PC-9 (cell line): Measurements from ENCODE around the gene GDPGP1. TPM values are rescaled to one million over a fixed set of nuclear protein-coding genes. Genes with fewer than 3 reads are reported as not detected.
"Not testable (repeated sequence)": the region's sequence is repeated elsewhere in the genome, so short reads cannot be mapped to it uniquely, and the experiment has no call there.

ENCODE experiments used
- BruUV-seq: library from RNA; stranded (reverse); fragments of 400-500 nt; replicated peaks from 2 replicates; lab custom pipeline; 2021; lab: Mats Ljungman, UMichigan
- CTCF ChIA-PET: fragments of 300-600 bp; sonication (Branson Sonifier 250); formaldehyde crosslinking; loops from one replicate; lab custom pipeline; 2022; ENCODE audit warnings: antibody characterized with exemption; lab: Charles Lee
- POLR2A ChIA-PET: fragments of 300-600 bp; sonication (Branson Sonifier 250); formaldehyde crosslinking; loops from one replicate; lab custom pipeline; 2022; ENCODE audit warnings: antibody characterized with exemption; ENCODE audit not compliant: unreplicated experiment; lab: Charles Lee
- DNase-seq, 2 experiments: peaks; one replicate each; pipeline versions ENCODE4 v3.0.0 to v3.0.0-alpha.2; 2015 to 2022; ENCODE audit warnings: mixed read lengths in 1 of 2
- H2AFZ ChIP-seq: fragments of 200-600 bp; sonication (generic); 2 replicates; pipeline ENCODE4 v1.8.1; 2017; ENCODE audit warnings: antibody characterized with exemption
- H3F3A ChIP-seq: fragments of 200-600 bp; sonication (generic); 2 replicates; pipeline ENCODE4 v1.8.1; 2017; ENCODE audit warnings: antibody characterized with exemption, mild to moderate bottlenecking, low read depth; ENCODE audit not compliant: insufficient read depth
- H3K27ac ChIP-seq: fragments of 200-600 bp; sonication (generic); 2 replicates; pipeline ENCODE4 v1.6.1; 2016; ENCODE audit warnings: mixed run types
- H3K27me3 ChIP-seq: fragments of 200-600 bp; sonication (generic); 2 replicates; pipeline ENCODE4 v1.6.1; 2016; ENCODE audit warnings: low read depth, mixed run types; ENCODE audit not compliant: insufficient read depth
- H3K36me3 ChIP-seq: fragments of 200-600 bp; sonication (generic); 2 replicates; pipeline ENCODE4 v1.6.1; 2016; ENCODE audit warnings: low read depth, mixed run types
- H3K4me1 ChIP-seq: fragments of 200-600 bp; sonication (generic); replicated peaks from 2 replicates; pipeline ENCODE4 v1.6.1; 2016; ENCODE audit warnings: mixed run types; ENCODE audit not compliant: insufficient read depth
- H3K4me2 ChIP-seq: fragments of 200-600 bp; sonication (generic); 2 replicates; pipeline ENCODE4 v1.6.1; 2017; ENCODE audit warnings: mixed run types
- H3K4me3 ChIP-seq: fragments of 200-600 bp; sonication (generic); 2 replicates; pipeline ENCODE4 v1.6.1; 2016; ENCODE audit warnings: mixed run types
- H3K79me2 ChIP-seq: fragments of 200-600 bp; sonication (generic); 2 replicates; pipeline ENCODE4 v1.6.1; 2017; ENCODE audit warnings: low read depth, mixed run types
- H3K9me2 ChIP-seq: fragments of 200-600 bp; sonication (generic); 2 replicates; pipeline ENCODE4 v1.8.1; 2017; ENCODE audit warnings: mild to moderate bottlenecking; ENCODE audit not compliant: insufficient read depth
- H3K9me3 ChIP-seq: fragments of 200-600 bp; sonication (generic); 2 replicates; pipeline ENCODE4 v1.8.1; 2016; ENCODE audit warnings: low read depth; ENCODE audit not compliant: insufficient read depth
- H4K20me1 ChIP-seq: fragments of 200-600 bp; sonication (generic); 2 replicates; pipeline ENCODE4 v1.8.1; 2017; ENCODE audit not compliant: insufficient read depth
- EZH2 ChIP-seq: fragments of 200-600 bp; sonication (generic); IDR thresholded peaks from 2 replicates; pipeline ENCODE4 v1.8.0; 2017; ENCODE audit warnings: antibody characterized with exemption, low read depth
- intact Hi-C: fragments of 100-400 bp; cut with micrococcal nuclease; formaldehyde crosslinking; loops from one replicate; pipeline ENCODE4 v1.10.0; 2022; ENCODE audit not compliant: unreplicated experiment
- total RNA-seq: library from RNA; stranded (reverse); gene quantifications from 2 replicates; pipeline ENCODE4 v1.2.3, GENCODE V29; 2021
- TF ChIP-seq, protein P1 (sequence below): fragments of 200-600 bp; sonication (generic); conservative IDR thresholded peaks from 2 replicates; pipeline ENCODE4 v1.6.1; 2017; ENCODE audit warnings: mixed run types, antibody characterized with exemption, mild to moderate bottlenecking, moderate library complexity

The GDPGP1 gene
- total RNA-seq, 1 experiment from 2014 or later: 7.6 TPM

DNA sequence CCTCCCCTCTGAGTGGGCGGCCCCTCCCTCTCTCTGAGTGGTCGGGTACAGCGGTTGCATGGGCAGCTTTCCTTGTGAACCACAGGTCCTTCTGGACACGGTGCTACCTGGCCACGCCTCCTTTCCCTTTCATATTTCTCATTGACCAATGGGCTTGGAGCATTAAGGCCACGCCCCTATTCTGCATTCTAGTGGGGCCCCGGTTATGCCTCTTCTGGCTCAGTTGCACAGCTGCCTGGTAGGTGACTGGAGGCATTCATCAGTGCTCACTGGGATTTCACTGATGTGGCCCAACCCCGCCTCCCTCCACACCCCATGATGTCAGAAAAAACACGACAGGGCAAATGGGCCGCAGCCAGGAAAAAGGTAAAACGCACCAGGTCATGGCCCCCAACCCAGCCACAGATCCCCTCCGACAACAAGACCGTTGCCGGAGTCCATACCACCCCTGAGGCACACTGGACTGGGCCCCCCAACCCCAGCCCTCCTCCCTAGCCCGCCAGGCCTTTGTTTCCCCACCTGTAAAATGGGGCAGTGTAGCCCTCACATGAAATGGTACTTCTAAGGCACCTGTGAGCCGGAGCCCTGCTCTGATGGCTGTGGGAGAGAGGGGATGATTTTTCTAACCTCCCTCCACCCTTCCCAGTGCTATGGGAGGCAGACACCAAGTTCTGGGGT is 57.8 kb downstream of the GDPGP1 start:
- no TSS peak for BruUV-seq
- H2AFZ ChIP-seq: no peak overlapping the region

DNA sequence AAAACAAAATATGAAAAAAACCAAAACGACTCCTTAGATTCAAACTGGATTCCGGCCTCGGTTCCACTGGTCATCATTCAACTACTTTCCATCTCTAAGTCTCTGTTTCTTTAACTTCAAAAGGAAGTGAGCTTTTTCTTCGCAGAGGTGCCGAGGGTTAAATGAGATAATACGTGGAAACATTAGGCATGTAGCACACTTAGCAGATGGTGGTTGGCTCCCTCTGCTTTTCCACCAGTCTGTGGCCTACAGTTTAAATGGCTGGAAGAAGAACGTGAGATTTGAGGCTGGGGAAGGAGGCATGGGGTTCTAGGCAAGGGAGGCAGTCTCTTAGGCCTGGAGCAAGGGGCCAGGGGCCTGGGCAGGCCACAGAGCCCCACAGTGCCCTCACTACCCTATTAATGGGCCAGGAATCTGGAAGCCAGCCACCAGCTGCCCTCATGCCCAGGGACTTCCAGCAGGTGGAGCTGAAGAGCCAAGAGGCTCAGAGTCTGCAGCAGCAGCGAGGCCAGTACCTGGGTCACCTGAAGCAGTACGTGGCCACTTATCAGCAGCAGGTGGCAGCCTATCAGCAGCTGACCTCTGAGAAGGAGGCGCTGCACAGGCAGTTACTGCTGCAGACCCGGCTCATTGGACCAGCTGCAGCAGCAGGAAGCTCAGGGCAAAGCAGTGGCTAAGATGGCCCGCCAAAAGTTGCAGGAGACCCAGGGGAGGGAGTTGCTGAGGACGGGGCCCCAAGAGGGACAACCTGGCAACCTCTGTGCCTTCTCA is 59.2 kb downstream of the GDPGP1 start:
- not testable (repeated sequence) for H3K9me2 ChIP-seq, H3K4me1 ChIP-seq, BruUV-seq, H3K79me2 ChIP-seq, H3K4me3 ChIP-seq, H3K36me3 ChIP-seq, H3F3A ChIP-seq, H4K20me1 ChIP-seq, H2AFZ ChIP-seq, H3K9me3 ChIP-seq, H3K27ac ChIP-seq, H3K27me3 ChIP-seq
- intact Hi-C loops: loop anchor here (1.0 kb wide), 7 partner anchors 27 to 978 kb away; no protein-coding TSS in a partner anchor
- ChIA-PET CTCF (interaction anchor here (0.6 to 1.5 kb wide), 12 partner anchors 27 to 740 kb away, joined by 3 to 12 read pairs (median 4); partner anchors contain the start of genes BLM and HDDC3), POLR2A (interaction anchor here (0.7 kb wide), 1 partner anchor 341 kb away, joined by 5 read pairs; no protein-coding TSS in a partner anchor)
- TF ChIP-seq, protein P1, sequence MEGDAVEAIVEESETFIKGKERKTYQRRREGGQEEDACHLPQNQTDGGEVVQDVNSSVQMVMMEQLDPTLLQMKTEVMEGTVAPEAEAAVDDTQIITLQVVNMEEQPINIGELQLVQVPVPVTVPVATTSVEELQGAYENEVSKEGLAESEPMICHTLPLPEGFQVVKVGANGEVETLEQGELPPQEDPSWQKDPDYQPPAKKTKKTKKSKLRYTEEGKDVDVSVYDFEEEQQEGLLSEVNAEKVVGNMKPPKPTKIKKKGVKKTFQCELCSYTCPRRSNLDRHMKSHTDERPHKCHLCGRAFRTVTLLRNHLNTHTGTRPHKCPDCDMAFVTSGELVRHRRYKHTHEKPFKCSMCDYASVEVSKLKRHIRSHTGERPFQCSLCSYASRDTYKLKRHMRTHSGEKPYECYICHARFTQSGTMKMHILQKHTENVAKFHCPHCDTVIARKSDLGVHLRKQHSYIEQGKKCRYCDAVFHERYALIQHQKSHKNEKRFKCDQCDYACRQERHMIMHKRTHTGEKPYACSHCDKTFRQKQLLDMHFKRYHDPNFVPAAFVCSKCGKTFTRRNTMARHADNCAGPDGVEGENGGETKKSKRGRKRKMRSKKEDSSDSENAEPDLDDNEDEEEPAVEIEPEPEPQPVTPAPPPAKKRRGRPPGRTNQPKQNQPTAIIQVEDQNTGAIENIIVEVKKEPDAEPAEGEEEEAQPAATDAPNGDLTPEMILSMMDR: peak; percentile 90
- peak overlapping the region; percentile 52; the same call in 1 of the 2 replicates for H3K4me2 ChIP-seq
- peak; percentile 88 to 92 for DNase-seq

More for the DNA sequence above, 57.8 kb downstream of the GDPGP1 start:
- H3K4me2 ChIP-seq: no peak overlapping the region
- H4K20me1 ChIP-seq: no peaks in the 10 kb centered on the region
- no peaks in the 10 kb centered on the region for H3K36me3 ChIP-seq
- H3K27ac ChIP-seq: no peak overlapping the region
- DNase-seq: peak; percentile 15 to 47
- peaks cover 6% of the 10 kb centered on the region; the same call in 1 of the 2 replicates for H3F3A ChIP-seq
- intact Hi-C loops: no loop called here
- TF ChIP-seq, protein P1: no peak
- ChIA-PET POLR2A (no interaction called here), CTCF (interaction anchor here (0.6 to 1.2 kb wide), 4 partner anchors 53 to 252 kb away, joined by 3 to 4 read pairs (median 3); no protein-coding TSS in a partner anchor)
- H3K27me3 ChIP-seq: no peaks in the 10 kb centered on the region
- H3K9me3 ChIP-seq: no peaks in the 10 kb centered on the region
- no peak overlapping the region for H3K4me3 ChIP-seq
- peaks cover 4% of the 10 kb centered on the region; the same call in 1 of the 2 replicates for H3K4me1 ChIP-seq
- no peaks in the 10 kb centered on the region for H3K79me2 ChIP-seq
- H3K9me2 ChIP-seq: no peaks in the 10 kb centered on the region

DNA sequence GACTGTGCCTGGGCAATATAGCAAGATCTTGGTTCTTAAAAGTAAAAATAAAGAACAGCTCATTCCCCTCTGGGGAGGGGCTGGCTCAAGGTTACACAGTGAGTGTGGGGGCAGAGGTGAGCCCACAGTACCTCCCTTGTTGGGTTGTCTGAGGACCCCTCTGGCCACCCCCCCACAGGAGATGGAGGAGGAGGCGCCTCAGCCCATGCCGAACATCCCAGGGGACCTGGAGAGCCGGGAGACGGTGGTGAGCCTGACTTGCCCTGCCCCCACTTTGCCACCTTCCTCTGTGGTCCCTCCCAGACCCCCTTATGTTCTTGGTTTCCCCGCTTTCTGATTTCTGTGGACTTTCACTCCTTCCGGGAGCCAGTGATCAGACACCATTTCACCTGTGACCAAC is 60.1 kb downstream of the GDPGP1 start:
- intact Hi-C loops: no loop called here
- CTCF ChIA-PET: interaction anchor here (0.6 to 1.5 kb wide), 6 partner anchors 188 to 739 kb away, joined by 3 to 6 read pairs (median 4); partner anchors contain the start of gene HDDC3
- H3K9me3 ChIP-seq: no peaks in the 10 kb centered on the region

More for the DNA sequence above, 60.1 kb downstream of the GDPGP1 start:
- Histone ChIP-seq H3F3A (peaks cover 5% of the 10 kb centered on the region; the same call in 1 of the 2 replicates), H3K4me1 (peaks cover 4% of the 10 kb centered on the region; the same call in 1 of the 2 replicates), H3K27ac (no peak overlapping the region), H3K36me3 (no peaks in the 10 kb centered on the region), H4K20me1 (no peaks in the 10 kb centered on the region), H3K4me3 (no peak overlapping the region), H3K9me2 (no peaks in the 10 kb centered on the region), H3K4me2 (no peak overlapping the region; the same call in 1 of the 2 replicates), H3K79me2 (no peaks in the 10 kb centered on the region), H3K27me3 (no peaks in the 10 kb centered on the region), H2AFZ (no peak overlapping the region)
- POLR2A ChIA-PET: no interaction called here
- BruUV-seq: no TSS peak
- TF ChIP-seq, protein P1: no peak
- TF ChIP-seq EZH2: no peak
- no peak for DNase-seq
